Liver (tissue), 9 donors: ENCODE results near the gene DPPA3. TPM values are rescaled to one million over a fixed set of nuclear protein-coding genes. Genes with fewer than 3 reads are reported as not detected.

ENCODE experiments used
- DNase-seq: peaks from one replicate; pipeline ENCODE4 v3.0.0-alpha.2; 2017; ENCODE audit warnings: low spot score
- H3K27ac ChIP-seq, 2 donors: one replicate each; pipeline ENCODE4 v1.7.0; 2013; ENCODE audit warnings: inconsistent platforms in 2 of 2, low read length in 2 of 2, control low read depth in 1 of 2, low read depth in 1 of 2, mild to moderate bottlenecking in 1 of 2
- H3K27me3 ChIP-seq, 4 donors: one replicate each; pipeline versions ENCODE4 v1.6.1 to v1.7.0; 2013; ENCODE audit warnings: low read length in 3 of 4, inconsistent platforms in 1 of 4, mild to moderate bottlenecking in 1 of 4, moderate library complexity in 1 of 4; ENCODE audit not compliant: control insufficient read depth in 4 of 4, insufficient read depth in 4 of 4
- H3K36me3 ChIP-seq, 4 donors: one replicate each; pipeline versions ENCODE4 v1.6.1 to v1.7.0; 2013; ENCODE audit warnings: low read length in 3 of 4, mild to moderate bottlenecking in 3 of 4, low read depth in 1 of 4, moderate library complexity in 1 of 4; ENCODE audit not compliant: control insufficient read depth in 4 of 4, insufficient read depth in 3 of 4
- H3K4me1 ChIP-seq, 4 donors: one replicate each; pipeline versions ENCODE4 v1.6.1 to v1.7.0; 2013; ENCODE audit warnings: low read length in 3 of 4, mild to moderate bottlenecking in 3 of 4, moderate library complexity in 1 of 4; ENCODE audit not compliant: control insufficient read depth in 4 of 4, insufficient read depth in 4 of 4
- H3K4me3 ChIP-seq, 3 donors: one replicate each; pipeline versions ENCODE4 v1.6.1 to v1.7.0; 2013; ENCODE audit warnings: low read length in 3 of 3, control low read depth in 1 of 3, low read depth in 1 of 3, mild to moderate bottlenecking in 1 of 3
- H3K9ac ChIP-seq, 2 donors: one replicate each; pipeline ENCODE4 v1.7.0; 2013; ENCODE audit warnings: low read length in 2 of 2, mild to moderate bottlenecking in 2 of 2, moderate library complexity in 2 of 2, control low read depth in 1 of 2, low read depth in 1 of 2
- H3K9me3 ChIP-seq, 4 donors: one replicate each; pipeline versions ENCODE4 v1.6.1 to v1.7.0; 2013; ENCODE audit warnings: low read length in 3 of 4; ENCODE audit not compliant: control insufficient read depth in 4 of 4
- EGR1 ChIP-seq, 2 donors: IDR thresholded peaks; 2 replicates each; pipeline ENCODE4 v1.6.1; 2016 to 2018; ENCODE audit warnings: antibody characterized with exemption in 2 of 2, low read depth in 2 of 2
- FOXA1 ChIP-seq: IDR thresholded peaks from 2 replicates; pipeline ENCODE4 v1.6.1; 2016; ENCODE audit warnings: antibody characterized with exemption
- FOXA2 ChIP-seq: IDR thresholded peaks from 2 replicates; pipeline ENCODE4 v1.6.1; 2016; ENCODE audit warnings: antibody characterized with exemption
- GABPA ChIP-seq, 2 donors: IDR thresholded peaks in 1 of 2; conservative IDR thresholded peaks in 1 of 2; 2 replicates each; pipeline ENCODE4 v1.6.1; 2016; ENCODE audit warnings: antibody characterized with exemption in 2 of 2, mild to moderate bottlenecking in 1 of 2, moderate library complexity in 1 of 2
- HNF4A ChIP-seq, 2 donors: conservative IDR thresholded peaks; 2 replicates each; pipeline ENCODE4 v1.6.1; 2016; ENCODE audit warnings: antibody characterized with exemption in 2 of 2, mild to moderate bottlenecking in 2 of 2
- HNF4G ChIP-seq: IDR thresholded peaks from 2 replicates; pipeline ENCODE4 v1.6.1; 2016; ENCODE audit warnings: antibody characterized with exemption
- JUND ChIP-seq, 2 donors: IDR thresholded peaks; 2 replicates each; pipeline ENCODE4 v1.6.1; 2016; ENCODE audit warnings: antibody characterized with exemption in 2 of 2
- NR2F2 ChIP-seq: IDR thresholded peaks from 2 replicates; pipeline ENCODE4 v1.6.1; 2016; ENCODE audit warnings: antibody characterized with exemption
- RAD21 ChIP-seq, 2 donors: IDR thresholded peaks; 2 replicates each; pipeline ENCODE4 v1.6.1; 2016; ENCODE audit warnings: antibody characterized with exemption in 2 of 2, mild to moderate bottlenecking in 2 of 2
- RXRA ChIP-seq, 2 donors: IDR thresholded peaks; 2 replicates each; pipeline ENCODE4 v1.6.1; 2017 to 2018; ENCODE audit warnings: antibody characterized with exemption in 2 of 2, mild to moderate bottlenecking in 1 of 2
- TAF1 ChIP-seq: conservative IDR thresholded peaks from 2 replicates; pipeline ENCODE4 v1.6.1; 2016; ENCODE audit warnings: antibody characterized with exemption, mild to moderate bottlenecking
- WGBS: extraction: QIAGEN DNeasy Blood & Tissue Kit; methylation state at CpG from one replicate; pipeline ENCODE4 v1.1.7; 2013; 5-methylcytosine and 5-hydroxymethylcytosine counted together
- polyA plus RNA-seq, 2 donors: library from polyadenylated mRNA; stranded (reverse) in 1 of 2; unstranded in 1 of 2; fragments of 200-250 nt in 1 of 2; fragments of >200 nt in 1 of 2; fragmentation: Nextera tagmentation in 1 of 2; extraction: Ambion mirVana in 1 of 2; gene quantifications; one replicate each; pipeline versions ENCODE4 v1.2.1 to v1.2.3, GENCODE V29; 2013 to 2015
- total RNA-seq, 2 donors: library from RNA; depleted of rRNA; stranded (reverse); fragments of >200 nt; gene quantifications; one replicate each; pipeline ENCODE4 v1.2.3, GENCODE V29; 2014
- TF ChIP-seq, protein P1 (sequence below): IDR thresholded peaks from 2 replicates; pipeline ENCODE4 v1.6.1; 2016; ENCODE audit warnings: antibody characterized with exemption
- TF ChIP-seq, protein P2 (sequence below): IDR thresholded peaks from 2 replicates; pipeline ENCODE4 v1.6.1; 2016; ENCODE audit warnings: antibody characterized with exemption, mild to moderate bottlenecking
- TF ChIP-seq, protein P3 (sequence below): IDR thresholded peaks from 2 replicates; pipeline ENCODE4 v1.6.1; 2016; ENCODE audit warnings: antibody characterized with exemption
- donor health status: healthy.
- donor health status: healthy.
- donor health status: healthy.
- donor health status: healthy.
- donor health status: healthy.

Gene DPPA3
- total and polyA plus RNA-seq, 4 donors: not detected

GRCh38 chr12:7747246-7747645, 36.0 kb downstream of the DPPA3 start, which contains the start of gene CLEC4C:
Gene CLEC4C (minus strand): TSS chr12:7747375. CDS start chr12:7747348, 27 bp downstream.
- Histone ChIP-seq H3K9ac (no peak within 1 kb of the TSS), H3K27me3 (no peaks in the 10 kb centered on the region), H3K4me1 (no peaks in the 10 kb centered on the region), H3K9me3 (peaks cover 0 to 5% (median 0%) of the 10 kb centered on the region in 4 donors), H3K4me3 (no peak within 1 kb of the TSS), H3K27ac (no peak within 1 kb of the TSS), H3K36me3 (no peaks in the 10 kb centered on the region)
- TF ChIP-seq JUND (IDR thresholded peaks at IDR 0.05) (no peak), GABPA (IDR thresholded peaks at IDR 0.05 in 1 of 2, conservative IDR thresholded peaks at IDR 0.05 in 1 of 2) (no peak), EGR1 (IDR thresholded peaks at IDR 0.05; ENCODE audit: low read depth in 2 of 2) (no peak), HNF4G (no peak), NR2F2 (no peak), HNF4A (conservative IDR thresholded peaks at IDR 0.05) (no peak), RXRA (IDR thresholded peaks at IDR 0.05) (no peak), FOXA1 (no peak), RAD21 (IDR thresholded peaks at IDR 0.05) (no peak)
- TF ChIP-seq, protein P1, sequence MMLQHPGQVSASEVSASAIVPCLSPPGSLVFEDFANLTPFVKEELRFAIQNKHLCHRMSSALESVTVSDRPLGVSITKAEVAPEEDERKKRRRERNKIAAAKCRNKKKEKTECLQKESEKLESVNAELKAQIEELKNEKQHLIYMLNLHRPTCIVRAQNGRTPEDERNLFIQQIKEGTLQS: no peak
- TF ChIP-seq, protein P2, sequence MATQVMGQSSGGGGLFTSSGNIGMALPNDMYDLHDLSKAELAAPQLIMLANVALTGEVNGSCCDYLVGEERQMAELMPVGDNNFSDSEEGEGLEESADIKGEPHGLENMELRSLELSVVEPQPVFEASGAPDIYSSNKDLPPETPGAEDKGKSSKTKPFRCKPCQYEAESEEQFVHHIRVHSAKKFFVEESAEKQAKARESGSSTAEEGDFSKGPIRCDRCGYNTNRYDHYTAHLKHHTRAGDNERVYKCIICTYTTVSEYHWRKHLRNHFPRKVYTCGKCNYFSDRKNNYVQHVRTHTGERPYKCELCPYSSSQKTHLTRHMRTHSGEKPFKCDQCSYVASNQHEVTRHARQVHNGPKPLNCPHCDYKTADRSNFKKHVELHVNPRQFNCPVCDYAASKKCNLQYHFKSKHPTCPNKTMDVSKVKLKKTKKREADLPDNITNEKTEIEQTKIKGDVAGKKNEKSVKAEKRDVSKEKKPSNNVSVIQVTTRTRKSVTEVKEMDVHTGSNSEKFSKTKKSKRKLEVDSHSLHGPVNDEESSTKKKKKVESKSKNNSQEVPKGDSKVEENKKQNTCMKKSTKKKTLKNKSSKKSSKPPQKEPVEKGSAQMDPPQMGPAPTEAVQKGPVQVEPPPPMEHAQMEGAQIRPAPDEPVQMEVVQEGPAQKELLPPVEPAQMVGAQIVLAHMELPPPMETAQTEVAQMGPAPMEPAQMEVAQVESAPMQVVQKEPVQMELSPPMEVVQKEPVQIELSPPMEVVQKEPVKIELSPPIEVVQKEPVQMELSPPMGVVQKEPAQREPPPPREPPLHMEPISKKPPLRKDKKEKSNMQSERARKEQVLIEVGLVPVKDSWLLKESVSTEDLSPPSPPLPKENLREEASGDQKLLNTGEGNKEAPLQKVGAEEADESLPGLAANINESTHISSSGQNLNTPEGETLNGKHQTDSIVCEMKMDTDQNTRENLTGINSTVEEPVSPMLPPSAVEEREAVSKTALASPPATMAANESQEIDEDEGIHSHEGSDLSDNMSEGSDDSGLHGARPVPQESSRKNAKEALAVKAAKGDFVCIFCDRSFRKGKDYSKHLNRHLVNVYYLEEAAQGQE: no peak
- no peak for DNase-seq
- 85% methylated on average over 5 of the region's 5 CpGs for WGBS

- Histone ChIP-seq H3K36me3 (no peaks in the 10 kb centered on the region), H3K9me3 (peaks cover 0 to 5% (median 0%) of the 10 kb centered on the region in 4 donors), H3K27ac (no peak overlapping the region), H3K9ac (no peak overlapping the region), H3K4me1 (no peaks in the 10 kb centered on the region), H3K4me3 (no peak overlapping the region), H3K27me3 (no peaks in the 10 kb centered on the region)
- TF ChIP-seq TAF1 (no peak), GABPA (IDR thresholded peaks at IDR 0.05 in 1 of 2, conservative IDR thresholded peaks at IDR 0.05 in 1 of 2) (no peak), HNF4G (no peak), RXRA (IDR thresholded peaks at IDR 0.05) (no peak), NR2F2 (no peak), RAD21 (IDR thresholded peaks at IDR 0.05) (no peak), FOXA2 (no peak), EGR1 (IDR thresholded peaks at IDR 0.05; ENCODE audit: low read depth in 2 of 2) (no peak), HNF4A (conservative IDR thresholded peaks at IDR 0.05) (no peak), JUND (IDR thresholded peaks at IDR 0.05) (no peak)
- TF ChIP-seq, protein P3, sequence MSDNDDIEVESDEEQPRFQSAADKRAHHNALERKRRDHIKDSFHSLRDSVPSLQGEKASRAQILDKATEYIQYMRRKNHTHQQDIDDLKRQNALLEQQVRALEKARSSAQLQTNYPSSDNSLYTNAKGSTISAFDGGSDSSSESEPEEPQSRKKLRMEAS: no peak
- TF ChIP-seq, protein P1: no peak
- TF ChIP-seq, protein P2: no peak
- no peak for DNase-seq
- 53% methylated on average over 4 of the region's 4 CpGs for WGBS
Measured at GRCh38 chr12:7748852-7749251, 37.6 kb downstream of the DPPA3 start.
